ENCODE measurements around the gene SYCE3.

The SYCE3 gene

GRCh38 chr22:50502096-50502495 lies 60.6 kb downstream of the SYCE3 start:
- H3K36me3 ChIP-seq (ENCODE audit: control insufficient read depth, insufficient read depth, low read length), result peaks cover 16% of the 10 kb centered on the region
- H3K4me1 ChIP-seq (ENCODE audit: control insufficient read depth, insufficient read depth, low read length), result peaks cover 5% of the 10 kb centered on the region; the same call in 1 of the 2 replicates
- H3K27me3 ChIP-seq (ENCODE audit: control insufficient read depth, insufficient read depth, low read length), result no peaks in the 10 kb centered on the region
- no peaks in the 10 kb centered on the region for H3K9me3 ChIP-seq (ENCODE audit: control insufficient read depth, insufficient read depth, low read length)
- no peak overlapping the region for H3K4me3 ChIP-seq (ENCODE audit: low read depth, low read length)
- no peak overlapping the region for H3K9ac ChIP-seq (ENCODE audit: low read depth, low read length)
- no peak overlapping the region for H3K27ac ChIP-seq (ENCODE audit: low read depth, low read length)

Measured in HUES48 (cell line).